ENCODE results near the gene DNAH11.
"Not testable (repeated sequence)": the region's sequence is repeated elsewhere in the genome, so short reads cannot be mapped to it uniquely, and the experiment has no call there.

DNAH11 gene, protein sequence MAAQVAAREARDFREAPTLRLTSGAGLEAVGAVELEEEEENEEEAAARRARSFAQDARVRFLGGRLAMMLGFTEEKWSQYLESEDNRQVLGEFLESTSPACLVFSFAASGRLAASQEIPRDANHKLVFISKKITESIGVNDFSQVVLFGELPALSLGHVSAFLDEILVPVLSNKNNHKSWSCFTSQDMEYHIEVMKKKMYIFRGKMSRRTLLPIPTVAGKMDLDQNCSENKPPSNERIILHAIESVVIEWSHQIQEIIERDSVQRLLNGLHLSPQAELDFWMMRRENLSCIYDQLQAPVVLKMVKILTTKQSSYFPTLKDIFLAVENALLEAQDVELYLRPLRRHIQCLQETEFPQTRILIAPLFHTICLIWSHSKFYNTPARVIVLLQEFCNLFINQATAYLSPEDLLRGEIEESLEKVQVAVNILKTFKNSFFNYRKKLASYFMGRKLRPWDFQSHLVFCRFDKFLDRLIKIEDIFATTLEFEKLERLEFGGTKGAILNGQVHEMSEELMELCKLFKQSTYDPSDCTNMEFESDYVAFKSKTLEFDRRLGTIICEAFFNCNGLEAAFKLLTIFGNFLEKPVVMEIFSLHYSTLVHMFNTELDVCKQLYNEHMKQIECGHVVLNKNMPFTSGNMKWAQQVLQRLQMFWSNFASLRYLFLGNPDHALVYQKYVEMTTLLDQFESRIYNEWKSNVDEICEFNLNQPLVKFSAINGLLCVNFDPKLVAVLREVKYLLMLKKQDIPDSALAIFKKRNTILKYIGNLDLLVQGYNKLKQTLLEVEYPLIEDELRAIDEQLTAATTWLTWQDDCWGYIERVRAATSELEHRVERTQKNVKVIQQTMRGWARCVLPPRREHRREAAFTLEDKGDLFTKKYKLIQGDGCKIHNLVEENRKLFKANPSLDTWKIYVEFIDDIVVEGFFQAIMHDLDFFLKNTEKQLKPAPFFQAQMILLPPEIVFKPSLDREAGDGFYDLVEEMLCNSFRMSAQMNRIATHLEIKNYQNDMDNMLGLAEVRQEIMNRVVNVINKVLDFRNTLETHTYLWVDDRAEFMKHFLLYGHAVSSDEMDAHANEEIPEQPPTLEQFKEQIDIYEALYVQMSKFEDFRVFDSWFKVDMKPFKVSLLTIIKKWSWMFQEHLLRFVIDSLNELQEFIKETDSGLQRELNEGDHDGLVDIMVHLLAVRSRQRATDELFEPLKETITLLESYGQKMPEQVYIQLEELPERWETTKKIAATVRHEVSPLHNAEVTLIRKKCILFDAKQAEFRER (N-terminal part only)

DNA sequence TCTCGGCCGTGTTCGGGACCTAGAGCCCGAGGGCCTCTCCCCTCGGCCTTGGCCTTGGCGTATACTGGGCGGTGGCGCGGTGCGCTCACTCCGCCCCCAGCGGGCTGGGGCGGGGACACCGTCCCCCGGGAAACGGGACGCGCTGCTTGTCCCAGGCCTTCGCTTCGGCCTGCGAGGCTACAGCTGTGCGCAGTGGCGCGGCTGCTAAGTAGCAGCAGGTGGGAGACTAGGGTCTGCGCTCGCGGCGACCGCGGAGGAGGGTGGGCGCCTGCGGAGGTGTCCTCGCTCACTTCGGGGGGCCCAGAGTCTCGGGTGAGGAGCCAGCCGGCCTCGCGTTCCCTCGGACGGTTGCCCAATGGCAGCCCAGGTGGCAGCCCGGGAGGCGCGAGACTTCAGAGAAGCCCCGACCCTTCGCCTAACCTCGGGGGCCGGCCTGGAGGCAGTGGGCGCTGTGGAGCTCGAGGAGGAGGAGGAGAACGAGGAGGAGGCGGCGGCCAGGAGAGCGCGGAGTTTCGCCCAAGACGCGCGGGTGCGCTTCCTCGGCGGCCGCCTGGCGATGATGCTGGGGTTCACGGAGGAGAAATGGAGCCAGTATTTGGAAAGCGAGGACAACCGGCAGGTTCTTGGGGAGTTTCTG is at the start of gene DNAH11:
TSS of gene DNAH11 (plus strand) at position 149 of the 637 bp plus-strand sequence. CDS start at position 356, 207 bp downstream.
- no peak for DNase-seq

DNA sequence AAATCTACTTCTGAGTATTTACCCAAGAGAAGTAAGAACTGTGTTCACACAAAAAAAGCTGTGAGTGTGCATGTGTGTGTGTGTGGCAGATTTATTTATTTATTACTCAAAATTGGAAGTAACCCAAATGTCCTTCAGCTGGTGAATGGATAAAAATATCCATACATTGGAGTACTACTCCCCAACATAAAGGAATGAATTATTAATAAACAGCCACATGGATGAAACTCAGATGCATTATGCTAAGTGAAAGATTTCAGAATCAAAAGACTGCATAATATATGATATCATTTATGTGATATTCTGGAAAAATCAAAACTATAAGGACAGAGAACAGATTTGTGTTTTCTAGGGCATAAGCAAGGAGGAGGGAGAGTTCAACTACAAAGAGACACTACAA is 47.1 kb upstream of the DNAH11 start:
- no peak for DNase-seq

DNA sequence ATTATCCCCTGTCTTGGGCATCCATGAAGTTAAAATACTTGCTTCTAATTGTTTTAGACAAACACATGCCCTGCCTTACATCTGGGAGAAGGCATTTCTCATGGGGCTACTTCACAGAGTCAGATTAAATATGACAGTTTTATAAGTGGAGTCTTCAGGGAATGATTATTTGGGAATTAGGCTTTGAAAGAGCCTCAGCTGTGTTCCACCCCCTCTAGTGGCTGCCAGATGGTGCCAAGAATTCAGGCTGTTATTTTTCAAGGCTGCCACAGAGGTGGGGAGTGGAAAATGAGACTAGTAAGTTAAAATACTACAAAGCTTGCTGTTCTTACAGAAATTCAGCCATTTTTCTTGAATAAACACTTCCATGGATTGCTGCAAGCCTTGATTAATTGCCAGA is 45.8 kb upstream of the DNAH11 start:
- no peak for DNase-seq

DNA sequence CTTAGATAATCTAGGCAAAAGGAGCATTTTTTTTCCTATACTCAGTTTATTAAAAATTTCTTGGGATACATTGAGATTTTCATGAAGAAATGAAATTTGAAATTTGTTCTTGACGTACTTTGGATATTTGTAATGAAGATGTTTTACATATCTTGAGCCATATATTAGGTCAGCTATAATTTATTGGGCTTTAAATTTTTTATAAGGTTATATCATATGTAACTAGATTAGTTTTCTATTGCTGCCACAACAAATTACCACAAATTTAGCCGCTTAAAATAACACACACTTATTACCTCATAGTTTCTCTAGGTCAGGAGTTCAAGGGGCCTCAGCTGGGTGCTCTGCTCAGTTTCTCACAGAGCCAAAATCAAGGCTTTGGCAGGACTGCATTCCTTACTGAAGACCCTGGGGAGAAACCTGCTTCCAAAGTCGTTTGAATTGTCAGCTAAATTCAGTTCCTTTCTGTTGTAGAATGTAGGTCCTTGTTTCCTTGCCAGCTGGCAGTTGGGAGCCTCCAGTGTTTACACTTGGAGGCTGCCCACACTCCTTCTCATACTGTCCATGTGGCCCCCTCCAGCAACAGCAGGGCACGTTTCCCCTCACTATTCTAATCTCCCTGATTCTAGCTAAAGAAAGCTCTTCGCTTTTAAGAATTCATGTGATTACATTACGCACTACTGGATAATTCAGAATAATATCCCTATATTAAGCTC is 42.6 kb upstream of the DNAH11 start:
- DNase-seq = no peak

DNA sequence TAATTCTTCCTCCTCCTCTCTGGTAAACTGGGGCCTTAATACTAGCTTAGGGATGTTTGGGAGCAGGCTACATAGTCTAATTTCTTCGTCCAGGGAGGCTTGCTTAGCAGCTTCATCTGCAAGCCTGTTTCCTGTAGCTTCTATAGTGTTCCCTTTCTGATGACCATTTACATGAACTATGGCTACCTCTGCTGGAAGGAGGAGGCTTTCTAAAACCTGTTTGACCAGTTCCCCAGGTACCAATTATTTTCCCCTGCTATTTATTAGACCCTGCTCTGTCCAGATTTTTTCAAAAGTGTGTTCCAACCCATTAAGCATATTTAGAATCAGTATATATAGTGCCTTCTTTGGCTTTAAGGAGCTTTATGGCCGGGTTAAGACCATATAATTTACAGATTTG is 38.8 kb upstream of the DNAH11 start:
- DNase-seq = no peak

DNA sequence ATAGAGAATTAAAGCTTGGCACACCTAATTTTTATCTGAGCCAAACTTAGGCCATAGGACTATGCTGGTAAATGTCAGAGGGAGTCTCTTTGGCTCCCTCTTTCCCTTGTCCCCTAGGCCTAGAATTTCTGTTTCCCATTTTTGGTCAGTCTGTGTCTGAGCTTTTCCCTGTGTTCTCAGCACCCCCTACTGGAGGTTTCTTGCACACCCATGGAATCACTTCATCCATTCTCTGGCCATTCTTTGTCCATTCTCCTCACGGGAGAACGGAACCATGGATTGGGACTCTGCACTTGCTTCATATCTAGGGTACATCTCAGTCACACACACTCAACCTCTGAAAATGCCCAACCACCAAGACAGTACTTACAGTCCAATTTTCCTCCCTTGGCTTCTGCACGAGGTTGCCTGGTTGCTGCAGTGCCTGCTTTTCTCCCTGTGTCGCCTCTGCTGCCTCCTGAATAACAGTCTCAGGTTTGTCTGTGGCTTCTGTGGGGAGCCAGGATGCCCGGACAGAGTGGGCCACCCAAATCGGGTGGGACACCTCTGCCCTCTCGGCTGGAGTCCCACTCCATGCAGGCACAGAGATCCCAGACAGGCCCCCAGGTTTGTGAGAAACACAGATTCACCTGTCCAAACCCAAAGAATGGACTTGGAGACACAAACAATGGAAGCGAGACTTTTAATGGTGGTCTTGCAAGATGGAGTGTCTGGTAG is 35.1 kb upstream of the DNAH11 start:
- peak; percentile 43 for DNase-seq

DNA sequence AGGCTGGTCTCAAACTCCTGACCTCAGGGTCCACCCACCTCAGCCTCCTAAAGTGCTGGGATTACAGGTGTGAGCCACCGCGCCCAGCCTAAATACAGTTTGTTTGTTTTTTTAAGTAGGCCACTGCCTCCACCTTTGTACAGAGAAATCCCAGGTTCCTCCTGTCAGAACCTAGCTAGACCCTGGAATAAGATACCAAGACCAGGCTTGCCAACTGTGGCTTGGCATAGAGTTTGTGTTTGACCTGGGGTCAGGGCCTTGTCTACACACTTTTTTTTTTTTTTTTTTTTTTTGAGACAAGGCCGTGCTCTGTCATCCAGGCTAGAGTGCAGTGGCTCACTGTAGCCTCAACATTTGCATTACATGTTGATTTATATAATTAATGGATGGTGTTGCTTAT is 34.3 kb upstream of the DNAH11 start:
- no peak for DNase-seq

DNA sequence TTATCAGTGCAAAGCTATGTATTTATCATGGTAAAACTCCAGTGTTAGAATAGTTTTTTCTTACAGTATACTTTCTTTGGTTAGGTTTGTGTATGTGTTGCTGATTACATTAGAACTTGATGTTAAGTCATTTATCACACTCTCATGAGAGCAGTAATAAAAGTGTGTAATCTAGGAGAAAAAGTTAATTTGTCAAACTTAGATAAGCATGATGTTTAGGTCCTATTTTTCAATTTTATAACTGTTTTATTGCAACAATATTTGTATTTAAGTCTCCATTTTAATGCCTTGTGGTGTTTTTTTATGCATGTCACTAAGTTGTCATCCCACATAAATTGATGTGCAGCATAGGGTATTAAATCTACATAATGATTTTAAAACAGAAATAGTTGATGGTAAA is 28.8 kb upstream of the DNAH11 start:
- DNase-seq = no peak

DNA sequence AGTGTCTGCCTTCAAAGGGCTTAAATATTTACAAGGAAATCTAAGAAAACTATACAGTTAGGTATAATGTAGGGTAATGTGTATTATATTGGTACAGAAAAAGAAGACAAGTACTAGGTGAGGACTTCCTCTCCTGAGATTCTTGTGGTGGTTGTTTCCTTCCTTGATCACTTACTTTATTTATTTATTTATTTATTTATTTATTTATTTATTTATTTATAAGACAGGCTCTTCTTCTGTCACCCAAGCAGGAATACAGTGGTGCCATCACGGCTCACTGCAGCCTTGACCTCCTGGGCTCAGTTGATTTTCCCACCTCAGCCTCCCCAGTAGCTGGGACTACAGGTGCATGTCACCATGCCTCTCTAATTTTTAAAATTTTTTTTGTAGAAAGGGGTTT is 18.2 kb upstream of the DNAH11 start:
- DNase-seq = no peak

DNA sequence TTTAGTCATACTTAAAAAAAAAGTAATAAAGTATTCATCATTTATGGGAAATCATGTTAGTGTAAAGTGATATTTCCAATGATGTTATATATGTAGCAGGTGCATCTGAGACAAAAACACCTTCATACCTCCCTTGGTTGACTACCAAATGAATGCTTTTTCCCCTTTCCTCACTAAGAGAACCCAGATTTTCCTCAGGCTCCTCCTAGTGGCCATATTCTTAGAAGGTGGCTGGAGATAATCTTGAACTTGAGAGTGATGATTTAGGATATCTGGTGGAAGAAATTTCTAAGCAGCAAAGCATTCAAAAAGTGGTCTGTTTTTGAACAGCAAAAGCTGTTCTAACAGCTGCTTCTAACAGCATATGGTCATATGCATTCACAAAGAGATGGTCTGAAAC is 16.8 kb upstream of the DNAH11 start:
- DNase-seq = peak; percentile 25

DNA sequence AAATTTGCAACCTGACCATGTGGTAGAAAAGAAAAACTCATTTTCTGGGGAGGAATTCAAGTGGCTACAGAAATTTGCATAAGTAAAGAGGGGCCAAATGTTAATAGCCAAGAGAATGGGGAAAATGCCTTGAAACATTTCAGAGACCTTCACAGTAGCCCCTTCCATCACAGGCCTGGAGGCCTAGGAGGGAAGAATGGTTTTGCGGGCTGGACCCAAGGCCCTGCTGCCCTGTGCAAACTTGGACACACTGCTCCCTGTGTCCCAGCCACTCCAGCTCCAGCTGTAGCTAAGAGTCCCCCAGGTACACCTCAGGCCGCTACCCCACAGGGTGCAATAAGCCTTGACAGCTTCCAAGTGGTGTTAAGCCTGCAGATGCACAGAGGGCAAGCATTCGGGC is 16.4 kb upstream of the DNAH11 start:
- no peak for DNase-seq

DNA sequence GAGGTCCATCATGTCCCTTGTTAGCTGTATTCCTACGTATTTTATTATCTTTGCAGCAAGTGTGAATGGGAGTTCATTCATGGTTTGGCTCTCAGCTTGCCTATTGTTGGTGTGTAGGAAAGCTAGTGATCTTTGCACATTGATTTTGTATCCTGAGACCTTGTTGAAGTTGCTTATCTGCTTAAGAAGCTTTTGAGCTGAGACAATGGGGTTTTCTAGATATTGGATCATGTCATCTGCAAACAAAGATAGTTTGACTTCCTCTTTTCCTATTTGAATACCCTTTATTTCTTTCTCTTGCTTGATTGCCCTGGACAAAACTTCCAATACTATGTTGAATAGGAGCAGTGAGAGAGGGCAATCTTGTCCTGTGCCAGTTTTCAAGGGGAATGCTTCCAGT is 10.4 kb upstream of the DNAH11 start:
- DNase-seq = not testable (repeated sequence)

DNA sequence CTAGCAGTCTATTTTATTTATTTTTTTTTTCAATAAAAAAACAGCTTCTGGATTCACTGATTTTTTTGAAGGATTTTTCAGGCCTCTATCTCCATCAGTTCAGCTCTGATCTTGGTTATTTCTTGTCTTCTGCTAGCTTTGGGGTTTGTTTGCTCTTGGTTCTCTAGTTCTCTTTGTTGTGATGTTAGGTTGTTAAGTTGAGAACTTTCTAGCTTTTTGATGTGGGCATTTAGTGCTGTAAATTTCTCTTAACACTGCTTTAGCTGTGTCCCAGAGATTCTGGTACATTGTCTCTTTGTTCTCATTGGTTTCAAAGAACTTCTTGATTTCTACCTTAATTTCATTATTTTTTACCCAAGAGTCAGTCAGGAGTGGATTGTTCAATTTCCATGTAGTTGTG is 9.2 kb upstream of the DNAH11 start:
- DNase-seq = not testable (repeated sequence)

DNA sequence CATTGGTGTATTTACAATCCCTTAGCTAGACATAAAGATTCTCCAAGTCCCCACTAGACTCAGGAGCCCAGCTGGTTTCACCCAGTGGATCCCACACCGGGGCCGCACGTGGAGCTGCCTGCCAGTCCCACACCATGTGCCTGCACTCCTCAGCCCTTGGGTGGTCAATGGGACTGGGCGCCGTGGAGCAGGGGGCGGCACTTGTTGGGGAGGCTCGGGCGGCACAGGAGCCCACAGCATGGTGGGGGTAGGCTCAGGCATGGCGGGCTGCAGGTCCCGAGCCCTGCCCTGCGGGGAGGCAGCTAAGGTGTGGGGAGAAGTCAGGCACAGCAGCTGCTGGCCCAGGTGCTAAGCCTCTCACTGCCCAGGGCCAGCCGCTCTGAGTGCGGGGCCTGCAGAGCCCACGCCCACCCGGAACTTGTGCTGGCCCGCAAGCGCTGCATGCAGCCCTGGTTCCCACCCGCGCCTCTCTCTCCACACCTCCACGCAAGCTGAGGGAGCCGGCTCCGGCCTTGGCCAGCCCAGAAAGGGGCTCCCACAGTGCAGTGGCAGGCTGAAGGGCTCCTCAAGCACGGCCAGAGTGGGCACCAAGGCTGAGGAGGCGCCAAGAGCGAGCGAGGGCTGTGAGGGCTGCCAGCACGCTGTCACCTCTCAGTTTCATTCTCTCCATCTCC is 6.3 kb upstream of the DNAH11 start:
- not testable (repeated sequence) for DNase-seq

DNA sequence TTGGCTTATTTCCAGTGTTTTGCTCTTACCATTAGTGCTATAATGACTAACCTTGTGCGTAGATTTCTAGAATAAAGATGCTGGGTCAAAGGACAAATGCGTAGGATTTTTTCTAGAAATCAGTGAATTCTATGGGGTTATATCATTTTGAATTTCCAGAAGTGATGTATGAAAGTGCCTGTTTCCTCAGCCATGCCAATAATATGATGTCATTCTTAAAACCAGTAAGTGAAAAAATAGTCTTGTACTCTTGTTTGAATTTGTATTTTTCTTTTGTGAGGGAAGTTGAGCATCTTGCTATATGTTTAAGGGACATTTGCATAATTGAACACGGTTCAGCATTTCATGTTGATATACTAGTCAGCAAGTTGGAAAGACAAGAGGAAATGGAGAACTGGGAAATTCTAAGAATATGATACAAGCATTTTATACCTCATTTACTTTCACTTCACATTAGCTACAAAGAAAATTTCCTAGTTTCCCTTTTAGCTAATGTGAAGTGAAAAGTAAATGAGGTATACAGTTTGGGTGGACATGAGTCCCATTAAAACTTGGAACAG is 3.8 kb upstream of the DNAH11 start:
- DNase-seq = no peak

DNA sequence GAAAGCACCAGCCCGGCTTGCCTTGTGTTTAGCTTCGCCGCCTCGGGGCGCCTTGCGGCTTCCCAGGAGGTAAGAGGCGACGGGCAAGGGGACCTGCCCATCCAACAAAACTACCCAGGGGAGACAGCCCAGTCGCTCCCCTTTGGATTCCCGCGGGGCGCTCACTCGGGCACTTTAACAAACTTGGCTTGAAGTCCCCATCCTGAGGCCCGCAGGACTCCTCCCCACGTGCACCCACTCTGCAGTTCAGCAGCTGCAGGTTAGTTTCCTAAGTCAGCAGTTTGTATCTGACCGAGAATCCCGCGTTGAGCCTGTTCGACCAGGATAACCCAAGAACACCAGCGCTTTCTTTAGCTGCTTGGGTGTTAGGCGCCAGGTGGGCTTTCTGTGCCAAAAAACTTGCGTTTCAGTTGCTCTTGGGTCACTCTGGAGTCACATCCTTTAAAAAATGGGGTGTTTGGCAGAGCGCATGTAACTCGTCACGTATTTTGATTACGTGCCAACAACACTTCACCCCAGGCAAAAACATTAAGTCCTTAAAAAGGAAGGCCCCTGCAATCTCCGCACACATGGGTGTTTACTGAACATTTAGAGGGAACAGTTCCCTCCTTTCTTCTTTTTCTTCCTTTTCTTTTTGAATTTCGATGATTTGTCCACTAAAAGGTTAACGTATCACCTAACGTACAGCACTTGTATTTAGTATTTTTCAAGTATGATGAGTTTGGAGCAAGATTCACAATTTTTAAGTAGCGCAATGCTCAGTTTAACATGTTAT is 876 bp downstream of the DNAH11 start:
- no peak for DNase-seq

DNA sequence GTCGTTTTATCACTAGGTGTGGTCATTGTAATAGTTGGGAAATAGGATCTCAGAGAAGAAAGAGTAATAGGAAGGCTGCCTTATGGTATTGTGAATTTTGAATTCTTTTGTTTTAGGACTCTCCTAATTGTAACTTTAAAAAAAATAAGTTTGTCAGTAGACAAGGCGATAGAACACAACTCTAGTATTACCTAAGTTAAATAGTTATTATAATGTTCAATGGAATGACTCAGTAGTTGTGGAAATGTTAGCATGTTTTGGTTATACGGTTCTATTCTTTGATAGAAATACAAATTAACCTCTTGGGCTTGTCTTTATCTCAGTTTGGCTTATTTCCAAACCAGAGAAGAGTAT is 1.4 kb downstream of the DNAH11 start:
- DNase-seq = no peak

DNA sequence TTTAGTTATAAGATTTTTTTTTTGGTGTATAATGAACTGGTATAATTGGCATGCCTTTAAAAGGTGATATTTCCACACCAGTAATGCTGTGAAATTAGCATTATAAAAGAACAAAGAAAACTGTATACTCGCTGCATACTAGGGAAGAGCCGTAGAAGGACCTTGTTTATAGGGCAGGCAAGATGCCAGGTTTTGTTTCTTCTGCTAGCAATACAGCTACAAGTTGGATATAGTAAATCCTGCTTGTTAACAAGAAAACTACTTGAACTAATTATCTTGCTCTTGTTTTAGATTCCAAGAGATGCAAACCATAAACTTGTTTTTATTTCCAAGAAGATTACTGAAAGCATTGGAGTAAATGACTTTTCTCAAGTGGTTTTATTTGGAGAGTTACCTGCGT is 1.9 kb downstream of the DNAH11 start:
- DNase-seq = no peak

DNA sequence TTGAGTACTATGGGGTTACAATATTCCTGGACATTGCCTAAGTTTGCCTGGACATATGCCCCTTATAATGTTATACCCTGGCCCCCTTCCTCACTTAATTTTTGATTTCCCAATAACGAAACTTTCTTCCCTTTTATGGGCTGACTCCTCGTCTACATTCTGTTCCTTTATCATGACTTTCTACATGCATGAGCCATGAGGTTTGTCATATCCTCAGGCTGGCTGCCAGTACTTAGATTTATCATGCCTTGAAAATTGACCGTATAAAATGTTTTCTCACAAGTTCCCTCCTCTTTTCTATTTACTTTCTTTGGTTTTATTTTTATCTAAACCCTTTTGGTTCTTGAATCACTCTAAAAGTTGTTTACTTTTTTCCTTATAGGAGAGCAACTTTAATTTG is 4.7 kb downstream of the DNAH11 start:
- DNase-seq = no peak

DNA sequence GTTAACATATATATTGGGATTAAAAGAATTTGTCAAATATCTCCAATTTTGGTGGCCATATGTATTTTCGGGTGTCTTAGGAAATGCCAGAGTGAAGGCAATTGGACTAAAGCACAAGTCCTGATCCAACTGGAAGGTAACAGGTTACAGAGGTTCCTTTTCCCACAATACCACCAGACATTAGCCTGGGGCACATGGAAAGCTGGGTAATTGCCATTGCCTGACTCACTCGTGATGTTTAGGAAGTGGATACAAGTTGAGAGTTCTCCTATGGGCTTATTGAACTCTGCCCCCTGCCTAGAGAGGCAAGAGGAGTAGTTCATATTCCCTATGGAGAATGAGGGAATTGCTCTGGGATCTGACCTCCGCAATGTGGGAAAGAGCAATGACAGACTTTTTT is 5.7 kb downstream of the DNAH11 start:
- no peak for DNase-seq
